Lower leg skin (tissue), 4 donors: ENCODE data around the gene WNT1. TPM values are rescaled to one million over a fixed set of nuclear protein-coding genes. Genes with fewer than 3 reads are reported as not detected.

Experiments used
- DNase-seq, 2 donors: peaks; one replicate each; pipeline ENCODE4 v3.0.0-alpha.2; 2019; ENCODE audit warnings: low spot score in 2 of 2
- H3K4me3 ChIP-seq: fragments of 200-600 bp; sonication (generic); 2 replicates; pipeline ENCODE4 v1.5.1; 2017; ENCODE audit warnings: mild to moderate bottlenecking, low read depth; ENCODE audit not compliant: poor library complexity, severe bottlenecking
- CTCF ChIP-seq, 3 donors: fragments of 450-650 bp; IDR thresholded peaks; one replicate each; pipeline ENCODE4 v1.5.1; 2016; ENCODE audit warnings: antibody characterized with exemption in 3 of 3, mild to moderate bottlenecking in 3 of 3, moderate library complexity in 2 of 3
- POLR2A ChIP-seq, 2 donors: fragments of 450-650 bp; IDR thresholded peaks; one replicate each; pipeline ENCODE4 v1.6.1; 2016 to 2017; ENCODE audit warnings: antibody characterized with exemption in 2 of 2, mild to moderate bottlenecking in 1 of 2, moderate library complexity in 1 of 2
- WGBS, 2 donors: methylation state at CpG; one replicate each; pipeline ENCODE4 v1.1.5; 2018; 5-methylcytosine and 5-hydroxymethylcytosine counted together
- intact Hi-C: fragments of 100-400 bp; cut with DNase I; formaldehyde crosslinking; loops from one replicate; pipeline ENCODE4 v1.15.0; 2023; ENCODE audit warnings: low total_unique reads
- total RNA-seq, 4 donors: library from RNA; depleted of rRNA; stranded (reverse); fragments of >200 nt; gene quantifications; one replicate each; pipeline ENCODE4 v1.1.0, GENCODE V29; 2016

WNT1 gene
- total RNA-seq, 4 donors from 2014 or later = not detected

GRCh38 chr12:48936379-48936979 is 41.6 kb upstream of the WNT1 start:
- H3K4me3 ChIP-seq = no peak overlapping the region
- no peak for TF ChIP-seq POLR2A (IDR thresholded peaks at IDR 0.05)
- TF ChIP-seq CTCF (IDR thresholded peaks at IDR 0.05) = no peak
- peak; percentile 49 to 92 for DNase-seq
- intact Hi-C loops = no loop called here

GRCh38 chr12:48937170-48937569 is 41.0 kb upstream of the WNT1 start:
- DNase-seq = no peak
- intact Hi-C loops = no loop called here
- TF ChIP-seq CTCF (IDR thresholded peaks at IDR 0.05) (no peak), POLR2A (IDR thresholded peaks at IDR 0.05) (no peak)
- WGBS, 2 donors = 88 to 93% methylated on average over 6 of the region's 6 CpGs
- no peak overlapping the region for H3K4me3 ChIP-seq

GRCh38 chr12:48938805-48939204 is 39.3 kb upstream of the WNT1 start:
- H3K4me3 ChIP-seq = no peak overlapping the region
- WGBS, 2 donors = 86 to 87% methylated on average over 7 of the region's 7 CpGs
- no peak for TF ChIP-seq CTCF (IDR thresholded peaks at IDR 0.05)
- no peak for TF ChIP-seq POLR2A (IDR thresholded peaks at IDR 0.05)
- no peak for DNase-seq
- intact Hi-C loops = no loop called here

GRCh38 chr12:48940181-48940580 is 37.9 kb upstream of the WNT1 start:
- intact Hi-C loops = no loop called here
- no peak for DNase-seq
- TF ChIP-seq CTCF (IDR thresholded peaks at IDR 0.05) (no peak), POLR2A (IDR thresholded peaks at IDR 0.05) (no peak)
- H3K4me3 ChIP-seq = no peak overlapping the region
- WGBS, 2 donors = 52 to 58% methylated on average over 3 of the region's 3 CpGs

- intact Hi-C loops = no loop called here
- 51 to 52% methylated on average over 4 of the region's 4 CpGs for WGBS, 2 donors
- no peak for DNase-seq
- no peak overlapping the region for H3K4me3 ChIP-seq
- TF ChIP-seq CTCF (IDR thresholded peaks at IDR 0.05) (no peak), POLR2A (IDR thresholded peaks at IDR 0.05) (no peak)
These were observed 34.9 kb upstream of the WNT1 start for GRCh38 chr12:48943221-48943620.

- H3K4me3 ChIP-seq = no peak overlapping the region
- TF ChIP-seq POLR2A (IDR thresholded peaks at IDR 0.05) (no peak), CTCF (IDR thresholded peaks at IDR 0.05) (no peak)
- DNase-seq = no peak
- intact Hi-C loops = no loop called here
These were observed 31.9 kb upstream of the WNT1 start for GRCh38 chr12:48946205-48946604.
